Thyroid gland (tissue), 4 donors: ENCODE data around the gene ELMO1.

Source experiments
- CTCF ChIP-seq, 6 experiments: fragments of 200-600 bp in 3 of 6; fragments of 450-650 bp in 3 of 6; sonication (generic) in 3 of 6; IDR thresholded peaks; one replicate each; pipeline ENCODE4 v1.5.1; 2016 to 2019; ENCODE audit warnings: antibody characterized with exemption in 6 of 6, mild to moderate bottlenecking in 2 of 6, inconsistent platforms in 1 of 6, moderate library complexity in 1 of 6
- POLR2A ChIP-seq, 2 donors: fragments of 450-650 bp; IDR thresholded peaks; one replicate each; pipeline ENCODE4 v1.6.1; 2017; ENCODE audit warnings: antibody characterized with exemption in 2 of 2, mild to moderate bottlenecking in 2 of 2, moderate library complexity in 1 of 2

GRCh38 chr7:36978461-36978860 is 470.2 kb downstream of the ELMO1 start:
- TF ChIP-seq CTCF (IDR thresholded peaks at IDR 0.05): no peak
- no peak for TF ChIP-seq POLR2A (IDR thresholded peaks at IDR 0.05)
